ENCODE measurements around the gene HOXC13.

Gene HOXC13

DNA sequence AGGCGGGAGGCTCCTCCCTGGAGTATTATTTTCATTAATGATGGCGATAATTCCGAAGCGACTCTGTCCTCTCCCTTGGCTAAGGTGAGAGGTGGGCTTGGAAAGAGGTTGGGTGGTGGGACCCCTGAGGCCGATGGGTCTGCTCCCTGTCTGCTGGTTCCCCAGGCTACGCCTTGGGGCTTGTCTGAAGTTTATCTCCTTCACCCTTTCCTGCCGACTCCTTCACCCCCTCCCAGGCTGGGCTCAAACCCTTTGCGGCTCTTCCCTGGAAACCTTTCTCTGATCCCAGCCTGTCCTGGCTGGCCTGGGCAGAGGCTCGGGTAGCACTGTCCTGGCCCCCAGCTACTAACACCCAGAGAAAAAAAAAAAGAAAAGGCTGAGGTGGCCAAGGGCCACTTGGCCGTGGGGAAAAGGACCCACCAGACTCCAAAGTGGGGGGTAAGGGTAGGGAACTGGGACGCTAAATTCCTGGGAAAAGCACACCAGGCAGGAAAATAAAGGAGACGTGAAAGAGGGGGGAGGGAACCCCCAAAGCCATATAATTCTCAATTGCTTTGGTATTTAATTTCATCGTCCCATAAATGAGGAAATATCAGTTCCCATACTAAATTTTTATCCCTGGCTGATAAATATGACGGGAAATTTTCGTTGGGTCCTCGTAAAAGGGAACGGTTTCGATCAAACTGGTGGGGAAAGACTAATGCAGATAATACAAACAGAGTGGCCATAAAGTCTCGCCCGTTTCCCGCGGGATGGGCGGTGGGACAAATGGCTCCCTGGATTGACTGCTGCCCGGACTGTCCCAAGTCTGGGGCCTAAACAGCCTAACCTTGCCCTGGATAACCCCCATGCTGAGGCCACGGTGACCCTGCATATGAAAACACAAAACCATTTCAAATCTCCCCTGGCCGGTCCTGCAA lies 44.3 kb downstream of the HOXC13 start:
- no peak for FAIRE-seq

DNA sequence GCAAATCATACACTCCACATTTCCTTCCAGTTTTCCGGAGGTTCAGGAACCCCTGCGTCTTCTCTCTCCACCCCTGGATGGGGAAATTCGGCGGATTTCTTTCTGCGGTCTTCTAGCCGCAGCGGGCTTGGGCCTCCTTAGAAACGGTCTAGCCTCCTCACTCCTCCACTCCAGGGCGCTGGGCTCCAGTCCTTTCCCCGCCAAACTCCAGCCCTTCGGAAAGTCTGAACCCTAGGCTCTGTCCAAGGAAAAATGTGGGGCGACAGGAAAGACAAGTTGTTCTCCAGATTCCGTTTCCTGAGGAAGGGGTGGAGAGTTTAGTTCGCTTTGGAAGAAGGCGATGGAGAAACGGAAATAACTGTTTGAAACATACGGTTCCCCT lies 44.9 kb downstream of the HOXC13 start:
- FAIRE-seq = peak; percentile 88

GRCh38 chr12:53983950-53984572 lies 45.4 kb downstream of the HOXC13 start:
- FAIRE-seq = no peak

- peak; percentile 94 for FAIRE-seq
Measured at GRCh38 chr12:53984901-53985691, 46.5 kb downstream of the HOXC13 start, which contains the start of gene HOXC10. TSS of gene HOXC10 (plus strand) at chr12:53985146. CDS start at chr12:53985260, 114 bp downstream.

DNA sequence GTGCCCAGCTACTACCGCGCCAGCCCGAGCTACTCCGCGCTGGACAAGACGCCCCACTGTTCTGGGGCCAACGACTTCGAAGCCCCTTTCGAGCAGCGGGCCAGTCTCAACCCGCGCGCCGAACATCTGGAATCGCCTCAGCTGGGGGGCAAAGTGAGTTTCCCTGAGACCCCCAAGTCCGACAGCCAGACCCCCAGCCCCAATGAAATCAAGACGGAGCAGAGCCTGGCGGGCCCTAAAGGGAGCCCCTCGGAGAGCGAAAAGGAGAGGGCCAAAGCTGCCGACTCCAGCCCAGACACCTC lies 47.0 kb downstream of the HOXC13 start:
- FAIRE-seq = no peak

DNA sequence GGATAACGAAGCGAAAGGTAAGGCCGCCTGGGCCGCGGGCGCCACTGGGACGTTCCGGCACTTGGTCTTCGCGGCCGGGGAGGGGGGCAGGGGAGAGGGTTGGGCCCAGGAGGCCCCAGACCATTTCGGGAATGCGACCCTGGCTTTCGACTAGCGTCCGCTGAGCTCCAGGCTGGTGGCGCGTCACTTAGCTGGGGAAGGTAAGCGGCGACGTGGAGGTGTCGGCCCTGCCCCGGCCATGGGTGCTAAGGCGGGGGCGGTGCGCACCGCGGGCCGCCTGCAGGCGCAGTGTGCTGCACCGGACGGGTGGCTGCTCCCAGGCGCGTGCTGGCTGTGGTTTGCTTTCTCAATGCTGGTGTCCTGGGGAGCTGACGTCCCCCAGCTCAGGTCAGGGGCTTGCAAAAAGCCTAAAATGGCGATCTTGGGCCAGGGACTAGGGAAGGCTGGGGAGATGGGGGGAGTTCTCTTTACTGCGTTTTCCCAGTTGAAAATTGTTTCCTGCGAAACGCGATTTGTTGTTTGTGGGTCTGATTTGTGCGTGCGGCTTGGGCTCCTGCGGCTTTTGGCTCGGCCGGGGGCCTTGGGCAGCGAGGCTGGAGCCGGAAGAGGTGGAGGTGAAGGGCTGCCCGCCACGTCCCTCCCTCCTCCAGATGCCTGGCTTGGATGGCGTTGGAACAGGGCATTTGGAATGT lies 47.5 kb downstream of the HOXC13 start:
- FAIRE-seq = peak; percentile 39

DNA sequence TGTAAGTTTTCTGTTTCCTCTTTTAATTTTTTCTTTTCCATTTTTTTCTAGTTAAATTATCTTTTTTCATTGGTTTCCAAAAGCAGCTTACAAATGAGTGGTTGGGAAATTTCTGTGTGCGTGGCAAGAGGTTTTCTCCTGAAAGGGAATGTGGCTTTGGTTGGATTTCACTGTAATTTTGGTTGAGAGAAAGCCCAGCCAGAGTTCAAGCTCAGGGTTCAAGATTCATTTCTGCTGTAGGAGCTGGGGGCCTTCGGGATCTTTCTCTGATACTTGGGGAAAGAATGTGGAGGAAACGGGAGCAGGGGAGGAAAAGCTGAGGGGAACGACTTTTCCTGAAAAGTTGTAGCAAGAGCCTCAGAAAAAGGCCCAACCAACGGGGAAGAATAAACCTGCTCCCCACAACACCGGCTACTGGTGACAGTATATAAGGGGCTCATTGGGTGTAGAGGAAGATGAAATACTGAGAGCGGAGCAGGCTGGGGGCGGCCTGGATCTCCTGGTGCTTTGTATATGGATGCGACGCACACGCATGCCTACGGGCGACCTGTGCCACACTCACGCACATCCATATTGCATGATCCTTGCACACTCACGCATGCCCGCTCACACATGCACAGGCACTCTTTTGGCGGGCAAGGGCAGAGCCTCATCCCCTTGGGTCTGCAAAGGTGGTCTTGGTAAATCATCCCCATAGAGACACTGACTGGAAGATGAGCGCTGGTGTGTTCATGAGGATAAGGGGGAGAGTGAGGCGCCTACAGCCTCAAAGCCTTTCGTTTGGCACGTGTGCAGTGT lies 48.3 kb downstream of the HOXC13 start:
- no peak for FAIRE-seq

- FAIRE-seq = no peak
Measured at GRCh38 chr12:53987787-53988230, 49.2 kb downstream of the HOXC13 start.

DNA sequence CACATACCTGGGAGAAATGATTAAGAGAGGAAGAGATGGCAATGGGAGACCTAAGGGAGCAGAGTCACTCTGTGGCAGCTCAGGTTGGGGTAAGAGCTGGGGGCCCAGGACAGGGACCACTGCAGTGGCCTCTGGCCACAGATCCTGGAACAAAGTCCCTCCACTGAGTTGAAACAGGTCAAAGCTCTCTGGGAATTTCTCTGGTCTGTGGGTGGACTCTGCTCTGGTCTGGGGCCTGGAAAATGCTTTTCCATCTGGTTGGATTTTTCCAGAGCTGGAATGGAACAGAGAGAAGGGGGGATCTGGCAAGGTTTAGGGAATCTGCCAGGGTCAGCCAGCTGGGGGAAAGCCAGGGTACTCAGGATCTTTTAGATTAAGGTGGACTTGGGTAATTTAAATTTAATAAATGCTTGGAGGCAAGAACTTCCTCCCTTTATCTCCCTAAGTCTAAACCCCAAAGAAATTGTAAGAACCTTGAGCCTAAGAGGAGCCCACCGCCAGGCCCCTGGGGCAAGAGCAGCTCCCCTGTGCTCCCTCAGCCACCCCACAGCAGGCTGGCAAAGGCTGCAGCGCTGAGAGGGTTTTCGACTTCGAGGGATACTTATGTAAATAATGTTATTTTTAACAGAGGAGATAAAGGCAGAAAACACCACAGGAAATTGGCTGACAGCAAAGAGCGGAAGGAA lies 50.1 kb downstream of the HOXC13 start:
- FAIRE-seq = no peak

DNA sequence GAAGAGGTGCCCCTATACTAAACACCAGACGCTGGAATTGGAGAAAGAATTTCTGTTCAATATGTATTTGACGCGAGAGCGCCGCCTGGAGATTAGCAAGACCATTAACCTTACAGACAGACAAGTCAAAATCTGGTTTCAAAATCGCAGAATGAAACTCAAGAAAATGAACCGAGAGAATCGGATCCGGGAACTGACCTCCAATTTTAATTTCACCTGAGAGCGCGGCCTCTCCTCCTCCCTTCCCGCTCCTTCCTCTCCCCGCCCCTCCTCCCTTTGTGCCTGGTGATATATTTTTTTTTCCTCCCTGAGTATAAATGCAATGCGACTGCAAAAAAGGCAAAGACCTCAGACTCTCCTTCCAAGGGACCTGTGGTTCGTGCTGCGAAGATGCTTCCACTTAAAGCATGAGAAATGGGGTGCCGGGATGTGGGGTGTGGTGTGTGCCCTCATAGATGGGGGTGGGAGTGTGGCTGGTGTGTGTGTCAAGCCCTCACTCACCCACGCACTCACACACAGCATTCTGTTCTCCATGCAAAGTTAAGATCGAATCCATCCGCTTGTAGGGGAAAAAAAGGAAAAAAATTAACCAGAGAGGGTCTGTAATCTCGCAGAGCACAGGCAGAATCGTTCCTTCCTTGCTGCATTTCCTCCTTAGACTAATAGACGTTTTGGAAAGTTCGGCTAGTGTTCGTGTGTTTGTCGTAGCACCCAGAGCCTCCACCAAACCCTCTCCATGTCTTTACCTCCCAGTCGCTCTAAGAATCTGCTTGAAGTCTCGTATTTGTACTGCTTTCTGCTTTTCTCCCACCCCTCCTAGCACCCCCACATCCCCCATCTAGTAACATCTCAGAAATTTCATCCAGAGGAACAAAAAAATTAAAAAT lies 50.8 kb downstream of the HOXC13 start:
- peak; percentile 97 for FAIRE-seq

- no peak for FAIRE-seq
Measured at GRCh38 chr12:53990311-53991076, 51.9 kb downstream of the HOXC13 start.

GRCh38 chr12:53991077-53991460 lies 52.4 kb downstream of the HOXC13 start:
- FAIRE-seq = no peak

DNA sequence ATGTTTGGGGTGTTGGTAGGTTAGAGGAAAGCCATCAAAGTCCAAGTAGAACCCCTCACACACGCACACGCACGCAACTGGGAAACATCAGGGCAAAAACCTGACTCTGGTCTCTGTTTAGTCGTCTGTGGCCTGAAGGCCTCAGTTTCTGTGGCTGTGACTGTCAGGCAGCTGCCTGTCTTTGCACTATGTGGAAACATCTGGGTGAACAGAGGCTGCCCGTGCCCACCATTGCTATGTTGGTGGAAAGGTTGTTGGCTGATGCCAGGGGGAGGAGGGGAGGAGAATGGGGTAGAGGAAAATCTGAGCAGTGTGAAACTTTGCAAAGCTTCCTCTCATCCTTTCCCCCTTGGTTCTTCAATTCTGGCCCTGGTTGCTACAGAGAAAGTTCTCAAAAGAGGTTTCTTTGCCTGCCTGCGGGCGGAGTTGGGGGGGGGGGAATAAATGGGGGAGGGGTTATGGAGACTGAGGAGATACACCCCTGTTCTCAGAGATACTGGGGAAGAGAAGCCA lies 53.8 kb downstream of the HOXC13 start:
- no peak for FAIRE-seq

- no peak for FAIRE-seq
Measured at GRCh38 chr12:53993162-53994008, 54.8 kb downstream of the HOXC13 start.

DNA sequence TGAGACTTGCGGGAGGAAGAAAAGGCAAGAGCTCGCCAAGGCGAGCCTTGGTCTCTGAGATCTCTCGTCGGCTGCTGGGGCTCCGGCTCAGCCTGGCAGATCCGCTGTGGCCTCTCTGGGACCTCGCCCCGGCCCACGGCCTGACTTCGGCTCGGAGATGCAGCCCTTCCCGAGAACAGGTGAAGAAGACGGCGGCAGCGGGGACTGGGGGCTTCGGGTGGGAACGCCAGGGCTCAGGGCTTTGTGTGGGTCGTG lies 55.3 kb downstream of the HOXC13 start:
- no peak for FAIRE-seq

GRCh38 chr12:53994264-53995001 lies 55.8 kb downstream of the HOXC13 start:
- no peak for FAIRE-seq

GRCh38 chr12:53995002-53995377 lies 56.4 kb downstream of the HOXC13 start:
- FAIRE-seq = no peak
